Smooth muscle cell of trachea (primary cell): ENCODE data around the gene SEC22B. TPM values are rescaled to one million over a fixed set of nuclear protein-coding genes. Genes with fewer than 3 reads are reported as not detected.

Experiments used
- total RNA-seq: library from RNA; depleted of rRNA; stranded (reverse); fragments of >200 nt; gene quantifications from 2 replicates; pipeline ENCODE4 v1.2.1, GENCODE V29; 2014

The SEC22B gene
- 66.5 and 71.1 TPM in 2 replicates for total RNA-seq

DNA sequence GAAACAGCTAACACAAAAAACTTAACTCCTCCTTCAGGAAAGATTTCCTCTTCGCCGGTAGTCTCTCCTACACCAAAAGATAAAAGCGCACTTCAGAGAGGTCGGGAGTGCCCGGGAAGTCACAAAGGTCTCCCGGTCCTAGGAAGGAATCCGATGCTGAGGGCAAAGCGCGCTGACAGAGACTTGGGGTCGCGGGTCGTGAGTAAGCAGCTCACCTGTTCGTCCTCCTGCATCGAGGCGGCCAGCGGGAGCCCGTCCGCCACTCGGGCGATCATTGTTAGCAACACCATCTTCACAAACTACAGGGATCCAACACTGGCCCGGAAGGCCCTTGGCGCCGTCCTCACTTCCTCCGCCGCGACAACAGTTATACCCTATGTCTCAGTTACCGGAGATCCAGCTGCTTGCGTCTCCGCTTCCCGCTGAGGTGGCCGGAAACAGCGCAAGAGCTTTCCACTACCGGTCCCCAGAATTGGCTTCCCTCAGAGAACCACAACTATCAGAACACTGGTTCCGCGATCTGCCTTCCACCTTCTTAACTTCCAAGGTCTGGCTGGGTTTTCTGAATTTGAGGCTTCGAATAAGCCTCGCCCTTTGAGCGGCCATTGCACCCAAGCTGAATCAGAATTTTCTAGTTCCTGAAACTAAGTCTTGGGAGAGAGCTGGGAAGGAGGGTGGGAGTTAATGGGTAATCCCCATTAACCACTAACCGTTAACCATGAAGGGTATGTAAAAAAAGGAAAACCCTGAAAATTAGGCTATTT lies at the start of gene SEC22B:
Gene SEC22B (minus strand): TSS at position 429 of the 764 bp plus-strand sequence. CDS start 139 bp downstream, at position 290.

Other genes with a start within 250 kb of the SEC22B start
- gene NOTCH2, start 106.9 kb downstream of the SEC22B start, total RNA-seq: 184 and 197 TPM in 2 replicates
- 15.9 and 16.4 TPM in 2 replicates for gene NBPF8, start 238.5 kb upstream of the SEC22B start, total RNA-seq